ENCODE data around the gene ARFIP1.

DNA sequence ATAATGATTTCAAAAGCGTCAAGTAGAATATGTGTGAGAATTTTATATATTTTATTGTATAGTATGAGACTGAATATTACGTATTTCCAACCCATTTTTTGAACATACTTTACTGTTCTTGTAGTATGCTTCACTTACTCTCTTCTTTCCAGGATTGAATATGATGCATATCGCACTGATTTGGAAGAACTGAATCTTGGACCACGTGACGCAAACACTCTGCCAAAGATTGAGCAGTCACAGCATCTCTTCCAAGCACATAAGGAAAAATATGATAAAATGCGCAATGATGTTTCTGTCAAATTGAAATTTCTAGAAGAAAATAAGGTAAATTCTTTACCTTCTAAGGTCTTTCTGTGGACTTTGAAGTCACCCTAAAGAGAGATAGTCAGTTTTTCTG lies 108.2 kb downstream of the ARFIP1 start:
- TF ChIP-seq, protein P1, sequence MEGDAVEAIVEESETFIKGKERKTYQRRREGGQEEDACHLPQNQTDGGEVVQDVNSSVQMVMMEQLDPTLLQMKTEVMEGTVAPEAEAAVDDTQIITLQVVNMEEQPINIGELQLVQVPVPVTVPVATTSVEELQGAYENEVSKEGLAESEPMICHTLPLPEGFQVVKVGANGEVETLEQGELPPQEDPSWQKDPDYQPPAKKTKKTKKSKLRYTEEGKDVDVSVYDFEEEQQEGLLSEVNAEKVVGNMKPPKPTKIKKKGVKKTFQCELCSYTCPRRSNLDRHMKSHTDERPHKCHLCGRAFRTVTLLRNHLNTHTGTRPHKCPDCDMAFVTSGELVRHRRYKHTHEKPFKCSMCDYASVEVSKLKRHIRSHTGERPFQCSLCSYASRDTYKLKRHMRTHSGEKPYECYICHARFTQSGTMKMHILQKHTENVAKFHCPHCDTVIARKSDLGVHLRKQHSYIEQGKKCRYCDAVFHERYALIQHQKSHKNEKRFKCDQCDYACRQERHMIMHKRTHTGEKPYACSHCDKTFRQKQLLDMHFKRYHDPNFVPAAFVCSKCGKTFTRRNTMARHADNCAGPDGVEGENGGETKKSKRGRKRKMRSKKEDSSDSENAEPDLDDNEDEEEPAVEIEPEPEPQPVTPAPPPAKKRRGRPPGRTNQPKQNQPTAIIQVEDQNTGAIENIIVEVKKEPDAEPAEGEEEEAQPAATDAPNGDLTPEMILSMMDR (IDR thresholded peaks at IDR 0.05) = no peak
- no peak for TF ChIP-seq EZH2 (IDR thresholded peaks at IDR 0.05)

All from neural progenitor cell (in vitro differentiated cells).